HG03558 (cell line): ENCODE data around the gene CELF2.
A peak's percentile ranks its signal among the peaks of the same experiment; 100 is the strongest.

Source experiments
- ATAC-seq: cut with Tn5 transposase; IDR thresholded peaks from one replicate; pipeline ENCODE4 v1.9.1; 2021; ENCODE audit warnings: moderate number of reproducible peaks; ENCODE audit not compliant: unreplicated experiment; ENCODE audit errors: extremely low read depth

CELF2 gene

DNA sequence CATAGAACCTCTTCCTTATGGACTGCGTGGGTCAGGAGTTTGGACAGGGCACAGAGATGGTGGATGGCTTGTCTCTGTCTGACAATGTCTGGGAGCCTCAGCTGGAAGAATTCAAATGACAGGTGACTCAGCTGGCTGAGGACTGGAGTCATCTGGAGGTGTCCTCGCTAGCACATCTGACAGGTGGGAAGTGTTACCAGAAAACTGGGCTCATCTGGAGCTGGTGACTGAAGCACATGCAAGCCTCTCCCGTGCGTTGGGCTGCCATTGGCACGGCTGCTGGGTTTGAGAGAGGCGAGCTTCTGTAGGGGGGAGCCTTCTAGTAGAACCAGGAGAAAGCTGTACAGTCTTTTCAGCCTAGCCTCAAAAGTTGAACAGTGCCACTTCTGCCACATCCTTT is 71.0 kb downstream of the CELF2 start:
- no peak for ATAC-seq

DNA sequence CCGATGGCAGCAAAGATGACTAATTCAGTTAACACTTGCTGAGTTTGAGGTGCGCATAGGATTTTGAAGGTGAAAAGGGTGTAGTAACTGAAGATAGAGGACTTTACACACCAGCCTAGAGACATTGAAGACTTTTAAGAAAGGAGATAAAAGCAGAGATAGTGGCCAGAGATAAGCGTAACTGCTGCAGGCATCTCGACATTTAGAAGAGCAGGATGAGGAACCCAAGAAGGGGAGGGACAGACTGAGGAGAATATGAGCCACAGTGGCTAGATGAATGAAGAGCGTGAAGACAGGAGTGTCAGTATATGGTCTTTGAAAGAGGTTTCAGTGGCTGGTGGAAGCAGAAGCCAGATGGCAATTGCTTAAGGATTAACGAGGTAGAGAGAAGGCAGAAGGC is 71.6 kb downstream of the CELF2 start:
- no peak for ATAC-seq

GRCh38 chr10:11091517-11092102 is 73.9 kb downstream of the CELF2 start:
- ATAC-seq = peak; percentile 48

DNA sequence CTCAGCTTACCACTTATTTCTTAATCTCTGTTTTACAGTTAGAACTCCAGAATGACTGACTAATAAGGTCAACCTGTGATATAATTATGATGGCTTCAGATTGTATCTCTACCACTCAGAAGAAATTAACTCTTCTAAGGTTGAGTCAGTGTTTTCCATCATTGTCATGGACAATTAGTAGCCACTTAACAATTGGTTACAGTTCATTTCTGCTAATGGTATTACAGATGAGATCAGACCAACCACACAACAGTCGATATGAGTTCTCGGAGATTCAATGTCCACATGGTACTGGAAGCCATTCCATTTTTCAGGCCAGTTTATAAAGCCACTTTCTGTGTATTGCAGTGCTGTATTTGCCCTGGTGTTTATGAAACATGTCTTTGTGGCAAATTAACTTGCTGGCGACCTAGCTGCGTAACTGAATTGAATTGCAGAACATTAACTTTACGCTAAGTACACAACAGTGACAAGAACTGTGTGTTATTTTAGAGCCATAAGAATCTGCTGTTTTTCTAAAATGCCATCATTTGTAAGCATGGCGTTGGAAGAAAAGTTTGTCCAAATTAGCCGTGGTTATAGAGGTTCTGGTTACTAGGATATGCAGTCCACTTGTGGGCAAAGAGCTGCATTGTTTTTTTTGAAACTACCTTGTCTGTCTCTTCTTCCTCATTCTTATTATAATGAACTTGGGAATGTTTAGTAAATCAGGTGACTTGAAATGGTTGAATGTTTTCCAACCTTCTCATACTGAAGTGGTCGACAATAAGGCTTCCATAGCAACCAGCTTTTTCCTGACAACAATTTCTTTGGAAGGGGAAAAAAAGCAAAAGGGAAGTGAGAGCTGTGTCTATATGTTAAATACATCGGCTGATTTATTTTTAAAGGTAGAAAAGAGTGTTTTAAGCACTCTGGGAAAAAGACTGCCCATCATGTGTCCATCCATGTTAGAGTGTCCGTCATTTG is 76.4 kb downstream of the CELF2 start:
- ATAC-seq = no peak

DNA sequence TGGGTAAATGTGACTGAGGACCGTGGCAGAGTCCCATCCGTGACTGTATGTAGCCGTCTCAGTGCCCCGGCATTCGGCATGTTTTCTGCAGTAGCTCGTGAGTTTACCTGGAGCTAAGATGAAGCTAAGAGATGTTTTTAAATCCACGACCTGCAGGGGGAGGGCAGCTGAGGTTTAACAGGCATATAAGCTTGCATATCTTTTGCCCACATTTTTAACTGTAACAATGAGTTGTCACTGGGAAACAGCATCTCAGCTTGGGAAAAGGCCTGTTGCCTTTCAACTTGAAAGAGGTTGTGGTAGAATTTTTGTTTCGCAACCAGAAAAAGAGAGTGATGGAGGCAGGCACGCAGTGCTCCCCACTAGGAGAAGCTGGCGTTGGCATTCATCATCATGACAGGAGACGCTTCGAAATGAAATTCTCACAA is 77.7 kb downstream of the CELF2 start:
- ATAC-seq = no peak

- no peak for ATAC-seq
These were observed 78.8 kb downstream of the CELF2 start for GRCh38 chr10:11096422-11096821.

DNA sequence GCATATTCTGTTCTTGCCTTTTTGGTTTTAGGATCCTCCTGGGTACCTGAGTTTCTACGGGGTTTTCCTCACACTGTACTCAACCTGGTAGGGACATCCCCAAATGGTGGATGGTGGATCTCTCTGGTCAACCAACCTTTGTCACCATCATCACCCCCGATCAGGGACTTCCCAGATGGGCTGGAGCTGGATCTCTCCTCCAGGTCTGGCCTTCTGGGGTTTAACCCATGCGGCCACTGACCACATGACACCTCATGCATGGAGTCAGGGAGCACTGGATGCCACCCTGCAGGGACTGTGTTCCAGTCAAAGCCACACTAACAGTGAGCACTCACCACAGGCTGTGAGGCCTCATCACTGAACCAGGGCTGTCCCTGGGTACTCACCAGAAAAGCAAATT is 80.0 kb downstream of the CELF2 start:
- peak; percentile 54 for ATAC-seq

DNA sequence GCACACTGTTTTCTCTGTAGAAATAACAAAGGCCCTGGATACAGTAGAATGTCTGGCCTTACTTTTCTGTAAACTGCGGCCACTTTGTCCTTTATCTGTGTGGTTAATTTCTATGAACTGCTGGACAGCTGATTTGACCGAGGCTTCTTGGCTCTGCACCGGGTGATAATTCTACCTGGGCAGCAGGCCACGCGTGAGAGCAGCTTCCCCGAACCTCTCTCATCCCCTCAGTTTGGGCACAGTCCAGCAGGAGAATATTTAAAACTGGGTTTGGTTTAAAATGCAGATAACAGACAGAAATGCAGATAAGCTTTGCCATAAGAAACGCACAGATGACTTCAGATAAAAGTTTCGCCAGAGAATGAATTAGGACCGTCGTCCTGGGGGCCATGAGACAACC is 81.0 kb downstream of the CELF2 start:
- ATAC-seq = no peak

DNA sequence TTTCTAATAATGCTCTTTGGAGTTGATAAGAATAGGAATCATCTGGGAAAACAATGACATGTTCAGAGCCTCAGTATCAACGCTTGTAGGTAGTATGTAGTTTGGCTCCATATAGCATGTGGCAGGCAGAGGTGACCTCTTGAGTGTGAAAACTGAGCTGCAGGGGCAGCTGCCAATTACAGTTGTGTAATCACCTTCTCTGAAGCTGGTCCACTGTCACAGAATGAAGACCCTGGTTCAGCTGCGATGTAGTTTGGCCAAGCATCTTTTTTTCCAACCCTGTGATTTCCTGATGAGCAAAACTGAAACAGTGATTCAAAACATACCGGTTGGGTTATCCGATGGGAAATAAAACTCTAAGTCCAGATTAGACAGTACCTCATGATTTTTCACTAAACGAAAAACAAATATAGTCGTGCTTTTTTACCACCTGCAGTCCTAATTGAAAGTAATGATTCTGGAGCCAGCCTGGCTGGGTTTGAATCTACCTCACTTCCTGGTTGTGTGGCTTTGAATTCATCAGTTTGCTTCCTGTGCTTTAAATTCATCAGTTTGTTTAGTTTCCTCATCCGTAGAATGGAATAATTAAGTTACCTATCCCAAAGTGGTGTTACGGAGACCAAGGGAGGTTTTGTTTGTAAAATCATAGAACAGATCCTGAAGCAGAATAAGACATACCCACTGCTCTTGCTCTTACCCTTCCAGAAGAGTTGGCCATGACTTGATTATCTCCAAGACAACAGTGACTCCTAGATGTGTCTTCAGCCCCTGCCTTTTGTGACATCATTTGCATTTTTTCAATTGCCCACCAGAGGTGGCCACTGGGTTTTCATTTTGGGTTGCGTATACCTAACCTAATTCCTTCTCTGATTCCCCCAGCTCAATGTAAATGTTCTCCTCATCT is 87.4 kb downstream of the CELF2 start:
- no peak for ATAC-seq

- no peak for ATAC-seq
These were observed 88.0 kb downstream of the CELF2 start for GRCh38 chr10:11105676-11106004.

- no peak for ATAC-seq
These were observed 89.1 kb downstream of the CELF2 start for GRCh38 chr10:11106621-11107374.

DNA sequence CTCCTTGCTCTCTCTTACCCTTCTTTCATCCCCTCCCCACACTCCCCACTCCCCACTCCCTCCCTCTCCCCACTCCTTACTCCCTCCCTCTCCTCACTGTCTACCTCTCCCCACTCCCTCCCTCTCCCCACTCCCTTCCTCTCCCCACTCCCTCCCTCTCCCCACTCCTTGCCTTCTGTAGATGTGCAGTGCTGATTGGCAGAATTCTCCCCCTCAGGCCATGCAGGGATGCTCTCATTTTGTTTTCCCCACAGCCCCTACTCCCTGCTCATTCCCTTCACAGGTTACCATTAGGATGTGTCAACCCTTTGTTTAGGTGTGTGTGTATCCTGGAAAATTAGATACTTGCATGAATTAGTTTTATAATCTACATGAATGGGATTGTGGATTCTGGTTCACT is 90.3 kb downstream of the CELF2 start:
- no peak for ATAC-seq

GRCh38 chr10:11108356-11108755 is 90.7 kb downstream of the CELF2 start:
- ATAC-seq = no peak

DNA sequence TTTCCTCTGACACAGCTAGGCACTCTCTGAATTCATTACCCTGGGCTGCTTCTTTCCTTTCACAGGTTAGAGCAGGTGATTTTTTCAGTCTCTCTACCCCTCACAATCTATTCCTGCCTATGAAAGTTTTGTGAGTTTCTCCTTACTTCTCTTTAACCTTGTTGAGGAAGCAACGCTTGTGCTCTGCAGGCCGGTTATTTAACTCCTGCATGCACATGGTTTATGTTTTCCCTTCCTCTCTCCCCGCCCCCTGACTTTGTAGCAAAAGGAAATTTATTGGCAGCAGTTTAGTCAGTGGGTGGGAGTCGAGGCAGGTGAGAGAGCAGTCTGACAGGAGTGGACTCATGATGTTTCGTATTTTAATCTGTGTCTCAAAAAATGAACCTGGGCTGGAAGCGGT is 91.9 kb downstream of the CELF2 start:
- no peak for ATAC-seq

- no peak for ATAC-seq
These were observed 92.9 kb downstream of the CELF2 start for GRCh38 chr10:11110539-11110938.

DNA sequence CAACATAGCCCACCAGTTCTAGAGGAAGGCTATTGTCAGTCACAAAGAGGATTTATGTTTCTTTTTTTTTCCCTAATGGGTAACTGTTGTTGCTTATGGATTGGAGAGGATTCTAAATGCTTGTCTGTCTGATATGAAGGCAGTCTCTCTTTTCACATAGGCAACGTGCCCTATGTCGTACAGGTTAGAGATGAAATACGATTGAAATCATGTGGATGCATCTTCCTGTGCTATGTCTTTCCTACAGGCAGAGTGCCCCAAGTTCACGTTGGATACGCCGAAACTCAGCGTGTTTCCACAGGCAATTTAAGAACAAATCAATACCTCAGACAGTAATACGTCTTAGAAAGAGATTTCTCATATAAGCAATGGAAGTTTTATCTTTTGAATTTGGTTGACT is 93.8 kb downstream of the CELF2 start:
- no peak for ATAC-seq

- ATAC-seq = no peak
These were observed 95.0 kb downstream of the CELF2 start for GRCh38 chr10:11112718-11113117.

DNA sequence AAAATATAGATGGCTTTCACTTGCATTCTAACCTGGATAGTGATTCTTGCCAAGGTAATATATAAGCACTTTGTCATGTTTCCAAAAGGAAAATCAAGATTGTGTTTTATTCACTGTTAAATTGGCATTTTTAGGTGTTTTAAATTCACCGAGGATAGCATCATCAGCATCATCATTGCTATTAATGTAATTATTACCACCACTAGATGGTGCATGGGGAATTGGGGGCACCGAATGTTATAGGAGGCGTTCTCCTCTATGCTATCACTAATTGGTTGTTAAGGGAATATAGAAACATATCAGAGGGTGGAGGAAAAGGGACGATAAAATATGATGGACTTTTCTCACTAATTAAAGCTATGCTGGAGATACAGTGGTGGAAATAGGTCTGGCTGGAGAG is 95.5 kb downstream of the CELF2 start:
- no peak for ATAC-seq

- ATAC-seq = no peak
These were observed 96.6 kb downstream of the CELF2 start for GRCh38 chr10:11114269-11114668.

DNA sequence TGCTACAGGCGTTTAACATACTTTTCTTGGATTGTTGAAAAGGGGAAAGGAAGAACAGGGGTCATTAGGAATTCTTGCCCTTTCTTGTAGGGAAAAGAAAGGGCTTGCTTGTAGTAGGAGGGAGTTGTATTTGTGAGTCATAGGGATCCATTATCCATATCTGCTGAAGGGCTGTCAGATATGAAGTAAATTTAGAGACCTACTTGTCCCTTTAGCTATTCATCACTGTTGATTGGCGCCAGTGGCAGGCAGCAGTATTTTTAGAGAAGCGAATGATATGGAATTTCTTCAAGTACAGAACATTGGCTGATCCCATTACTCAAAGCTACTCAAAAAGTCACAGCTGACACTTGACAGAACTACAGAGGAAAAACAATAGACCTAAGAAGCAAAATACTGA is 97.7 kb downstream of the CELF2 start:
- no peak for ATAC-seq
